Keratinocyte (primary cell): ENCODE results near the gene SEMA4D. TPM values are rescaled to one million over a fixed set of nuclear protein-coding genes. Genes with fewer than 3 reads are reported as not detected.

ENCODE experiments used
- DNase-seq: peaks from one replicate; pipeline ENCODE4 v3.0.0-alpha.2; 2011; ENCODE audit warnings: low read depth, missing footprints, low spot score
- FAIRE-seq: peaks from 2 replicates; lab custom pipeline; 2011; peaks lifted over from hg19 to GRCh38; lab: Jason Lieb, UNC
- H2AFZ ChIP-seq: 2 replicates; pipeline ENCODE4 v1.6.0; 2012; ENCODE audit warnings: low read length, control low read depth, inconsistent platforms; ENCODE audit not compliant: control insufficient read depth
- H3K27ac ChIP-seq: 2 replicates; pipeline ENCODE4 v1.5.1; 2011; ENCODE audit warnings: low read length; ENCODE audit not compliant: control insufficient read depth, insufficient read depth
- H3K27me3 ChIP-seq: 3 replicates; pipeline ENCODE4 v1.6.0; 2011; ENCODE audit warnings: low read length; ENCODE audit not compliant: control insufficient read depth, insufficient read depth; ENCODE audit errors: extremely low read depth
- H3K36me3 ChIP-seq, 2 experiments: 2 replicates in 1 of 2; 3 replicates in 1 of 2; pipeline ENCODE4 v1.5.1; 2011; ENCODE audit warnings: low read length in 2 of 2, mild to moderate bottlenecking in 1 of 2; ENCODE audit not compliant: control insufficient read depth in 2 of 2, insufficient read depth in 2 of 2; ENCODE audit errors: extremely low read depth in 1 of 2
- H3K4me1 ChIP-seq: 3 replicates; pipeline ENCODE4 v1.5.1; 2011; ENCODE audit warnings: low read length; ENCODE audit not compliant: control insufficient read depth, insufficient read depth; ENCODE audit errors: extremely low read depth
- H3K4me2 ChIP-seq: 3 replicates; pipeline ENCODE4 v1.6.0; 2011; ENCODE audit warnings: low read depth, low read length; ENCODE audit not compliant: control insufficient read depth, insufficient read depth; ENCODE audit errors: extremely low read depth
- H3K4me3 ChIP-seq, 3 experiments: fragments of 200-600 bp in 1 of 3; sonication (generic) in 1 of 3; 2 replicates in 2 of 3; 3 replicates in 1 of 3; pipeline ENCODE4 v1.5.1; 2011 to 2016; ENCODE audit warnings: low read length in 3 of 3, mild to moderate bottlenecking in 3 of 3, control low read depth in 2 of 3, inconsistent platforms in 1 of 3, low read depth in 1 of 3, mixed read lengths in 1 of 3, mixed run types in 1 of 3, moderate library complexity in 1 of 3; ENCODE audit not compliant: control insufficient read depth in 2 of 3, insufficient read depth in 2 of 3; ENCODE audit errors: extremely low read depth in 1 of 3
- H3K79me2 ChIP-seq: 2 replicates; pipeline ENCODE4 v1.6.0; 2012; ENCODE audit warnings: low read length; ENCODE audit not compliant: control insufficient read depth, insufficient read depth
- H3K9ac ChIP-seq: 3 replicates; pipeline ENCODE4 v1.6.0; 2011; ENCODE audit warnings: low read length; ENCODE audit not compliant: control insufficient read depth, insufficient read depth; ENCODE audit errors: extremely low read depth
- H3K9me1 ChIP-seq: 3 replicates; pipeline ENCODE4 v1.6.0; 2011; ENCODE audit warnings: low read length; ENCODE audit not compliant: control insufficient read depth, insufficient read depth; ENCODE audit errors: extremely low read depth
- H3K9me3 ChIP-seq: 2 replicates; pipeline ENCODE4 v1.5.1; 2012; ENCODE audit warnings: low read depth, low read length; ENCODE audit not compliant: control insufficient read depth
- H4K20me1 ChIP-seq: 3 replicates; pipeline ENCODE4 v1.6.0; 2011; ENCODE audit warnings: low read length; ENCODE audit not compliant: control insufficient read depth, insufficient read depth; ENCODE audit errors: extremely low read depth
- CTCF ChIP-seq, 3 experiments: IDR thresholded peaks in 1 of 3; conservative IDR thresholded peaks in 1 of 3; optimal IDR thresholded peaks in 1 of 3; 2 replicates in 2 of 3; 3 replicates in 1 of 3; pipeline versions ENCODE3 to v1.5.1; 2011; ENCODE audit warnings: low read length in 3 of 3, mild to moderate bottlenecking in 3 of 3, moderate library complexity in 2 of 3, control low read depth in 1 of 3, inconsistent platforms in 1 of 3; ENCODE audit not compliant: insufficient read depth in 2 of 3; ENCODE audit errors: extremely low read depth in 1 of 3
- EZH2 ChIP-seq: IDR thresholded peaks from one replicate; pipeline ENCODE4 v1.6.1; 2012; ENCODE audit warnings: inconsistent platforms, mild to moderate bottlenecking, low read length, moderate library complexity
- dilution Hi-C: fragments of 300-500 bp; cut with MboI; formaldehyde crosslinking; loops from one replicate; pipeline ENCODE4 v1.7.0; 2020; ENCODE audit warnings: low sequenced_read_pairs; ENCODE audit not compliant: extremely low pct_ligation_motif_present
- polyA plus RNA-seq, 5 experiments: library from polyadenylated mRNA; depleted of rRNA in 3 of 5; stranded (reverse) in 3 of 5; stranded (forward) in 1 of 5; unstranded in 1 of 5; fragments of >200 nt; gene quantifications; 1 replicate in 1 of 5; 2 replicates in 3 of 5; 3 replicates in 1 of 5; pipeline versions ENCODE4 v1.2.1 to v1.2.3, GENCODE V29; 2011 to 2012; ENCODE audit warnings: missing spikeins in 2 of 5, low read depth in 1 of 5, low replicate concordance in 1 of 5

The SEMA4D gene
- polyA plus RNA-seq, 1 donor (not counting 4 experiments of a cell fraction or from before 2014, with no cell fraction given), result 0.43 TPM

GRCh38 chr9:89366711-89367110 lies 131.2 kb downstream of the SEMA4D start:
- dilution Hi-C loops, result no loop called here
- no peak for DNase-seq
- Histone ChIP-seq H3K4me2 (no peak overlapping the region), H3K36me3 (peaks cover 6 to 8% of the 10 kb centered on the region in 2 experiments), H3K4me1 (no peaks in the 10 kb centered on the region), H4K20me1 (no peaks in the 10 kb centered on the region), H3K4me3 (no peak overlapping the region), H3K9me1 (no peaks in the 10 kb centered on the region), H3K79me2 (no peaks in the 10 kb centered on the region), H3K9me3 (no peaks in the 10 kb centered on the region), H2AFZ (no peak overlapping the region), H3K27me3 (no peaks in the 10 kb centered on the region), H3K27ac (no peak overlapping the region), H3K9ac (no peak overlapping the region)
- TF ChIP-seq EZH2 (no peak), CTCF (optimal IDR thresholded peaks at IDR 0.05 in 1 of 3, IDR thresholded peaks at IDR 0.05 in 1 of 3, conservative IDR thresholded peaks at IDR 0.05 in 1 of 3; ENCODE audit: extremely low read depth in 1 of 3, insufficient read depth in 2 of 3, low read length in 3 of 3) (no peak)
- FAIRE-seq, result no peak

DNA sequence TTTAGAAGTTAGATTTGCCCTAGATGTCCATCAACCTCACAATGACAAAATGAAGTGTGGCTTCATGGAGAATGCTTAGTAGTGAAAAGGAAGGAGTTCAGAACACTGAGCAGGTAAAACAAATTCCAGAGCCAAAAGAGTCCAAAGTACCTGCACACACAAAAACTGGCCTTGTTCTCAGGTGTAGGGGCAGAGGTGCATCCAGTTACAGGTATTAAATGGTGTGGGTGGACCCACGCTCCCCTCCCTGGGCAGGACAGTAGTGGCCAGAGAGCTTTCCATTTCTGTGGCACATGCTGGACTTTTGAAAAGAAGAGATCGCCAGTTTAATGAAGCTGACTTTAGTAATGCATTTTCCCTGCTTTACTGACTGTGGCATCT lies 132.4 kb downstream of the SEMA4D start:
- no peaks in the 10 kb centered on the region for H3K9me1 ChIP-seq
- no peak overlapping the region for H3K4me3 ChIP-seq
- dilution Hi-C loops, result no loop called here
- H2AFZ ChIP-seq, result no peak overlapping the region
- DNase-seq, result no peak
- H3K36me3 ChIP-seq, result peaks cover 9 to 16% of the 10 kb centered on the region in 2 experiments
- no peaks in the 10 kb centered on the region for H4K20me1 ChIP-seq
- no peak overlapping the region for H3K9ac ChIP-seq
- no peaks in the 10 kb centered on the region for H3K27me3 ChIP-seq
- no peaks in the 10 kb centered on the region for H3K9me3 ChIP-seq
- TF ChIP-seq EZH2 (no peak), CTCF (optimal IDR thresholded peaks at IDR 0.05 in 1 of 3, IDR thresholded peaks at IDR 0.05 in 1 of 3, conservative IDR thresholded peaks at IDR 0.05 in 1 of 3; ENCODE audit: extremely low read depth in 1 of 3, insufficient read depth in 2 of 3, low read length in 3 of 3) (no peak)
- H3K4me1 ChIP-seq, result no peaks in the 10 kb centered on the region
- FAIRE-seq, result no peak
- H3K27ac ChIP-seq, result no peak overlapping the region
- H3K79me2 ChIP-seq, result no peaks in the 10 kb centered on the region
- no peak overlapping the region for H3K4me2 ChIP-seq
